Endothelial cell of umbilical vein (primary cell): Measurements from ENCODE around the gene TBX2. TPM values are rescaled to one million over a fixed set of nuclear protein-coding genes. Genes with fewer than 3 reads are reported as not detected.

Source experiments
- BruUV-seq: library from RNA; stranded (reverse); fragments of 400-500 nt; replicated peaks from 2 replicates; lab custom pipeline; 2021; lab: Mats Ljungman, UMichigan
- CTCF ChIA-PET: fragments of 300-600, 350-600 bp; sonication (Branson Sonifier 250); formaldehyde crosslinking; loops from one replicate; lab custom pipeline; 2021; ENCODE audit warnings: antibody characterized with exemption, inconsistent platforms; lab: Charles Lee
- POLR2A ChIA-PET: fragments of 300-600, 350-600 bp; sonication (Branson Sonifier 250); formaldehyde crosslinking; loops from one replicate; lab custom pipeline; 2021; ENCODE audit warnings: antibody characterized with exemption, inconsistent platforms; lab: Charles Lee
- DNase-seq: peaks from one replicate; pipeline ENCODE4 v3.0.0-alpha.2; 2011; ENCODE audit warnings: low read depth, low spot score
- FAIRE-seq: peaks from 2 replicates; lab custom pipeline; 2011; peaks lifted over from hg19 to GRCh38; lab: Jason Lieb, UNC
- H2AFZ ChIP-seq: 2 replicates; pipeline ENCODE4 v1.6.0; 2012; ENCODE audit warnings: low read depth, low read length, control low read depth, inconsistent platforms
- H3K27ac ChIP-seq: 2 replicates; pipeline ENCODE4 v1.5.1; 2011; ENCODE audit warnings: low read depth, mild to moderate bottlenecking, control low read depth, low read length, moderate library complexity; ENCODE audit not compliant: insufficient read depth
- H3K27me3 ChIP-seq, 2 experiments: 2 replicates each; pipeline versions ENCODE4 v1.6.0 to v1.6.1; 2011; ENCODE audit warnings: low read length in 2 of 2, mixed read lengths in 1 of 2; ENCODE audit not compliant: control insufficient read depth in 2 of 2, insufficient read depth in 2 of 2
- H3K36me3 ChIP-seq, 2 experiments: 2 replicates in 1 of 2; 3 replicates in 1 of 2; pipeline ENCODE4 v1.5.1; 2011; ENCODE audit warnings: low read length in 2 of 2, mild to moderate bottlenecking in 1 of 2, moderate library complexity in 1 of 2; ENCODE audit not compliant: control insufficient read depth in 2 of 2, insufficient read depth in 2 of 2; ENCODE audit errors: extremely low read depth in 1 of 2
- H3K4me1 ChIP-seq: 3 replicates; pipeline ENCODE4 v1.5.1; 2011; ENCODE audit warnings: mild to moderate bottlenecking, low read length; ENCODE audit not compliant: control insufficient read depth, insufficient read depth; ENCODE audit errors: extremely low read depth
- H3K4me2 ChIP-seq: 2 replicates; pipeline ENCODE4 v1.6.1; 2011; ENCODE audit warnings: low read length, control low read depth, mixed read lengths; ENCODE audit not compliant: insufficient read depth
- H3K4me3 ChIP-seq, 3 experiments: fragments of 200-600 bp in 1 of 3; sonication (generic), shearing (Covaris generic) in 1 of 3; replicated peaks in 1 of 3; 2 replicates each; pipeline ENCODE4 v1.5.1; 2011 to 2016; ENCODE audit warnings: control low read depth in 3 of 3, low read length in 3 of 3, mild to moderate bottlenecking in 2 of 3, inconsistent platforms in 1 of 3, low read depth in 1 of 3, moderate library complexity in 1 of 3; ENCODE audit not compliant: insufficient read depth in 1 of 3
- H3K79me2 ChIP-seq: 2 replicates; pipeline ENCODE4 v1.6.0; 2012; ENCODE audit warnings: low read length, inconsistent platforms; ENCODE audit not compliant: control insufficient read depth, insufficient read depth
- H3K9ac ChIP-seq: replicated peaks from 2 replicates; pipeline ENCODE3; 2011; ENCODE audit warnings: low read length, control low read depth; ENCODE audit not compliant: insufficient read depth; ENCODE audit errors: extremely low read depth
- H3K9me1 ChIP-seq: replicated peaks from 3 replicates; pipeline ENCODE4 v1.6.0; 2011; ENCODE audit warnings: mild to moderate bottlenecking, low read length; ENCODE audit not compliant: control insufficient read depth, insufficient read depth; ENCODE audit errors: extremely low read depth
- H3K9me3 ChIP-seq: replicated peaks from 2 replicates; pipeline ENCODE4 v1.5.1; 2012; ENCODE audit warnings: low read length, inconsistent platforms; ENCODE audit not compliant: control insufficient read depth, insufficient read depth
- H4K20me1 ChIP-seq: replicated peaks from 2 replicates; pipeline ENCODE3; 2011; ENCODE audit warnings: mild to moderate bottlenecking, low read length; ENCODE audit not compliant: control insufficient read depth, insufficient read depth; ENCODE audit errors: extremely low read depth
- EZH2 ChIP-seq: IDR thresholded peaks from 2 replicates; pipeline ENCODE4 v1.6.1; 2012; ENCODE audit warnings: borderline replicate concordance, low read depth, mild to moderate bottlenecking, moderate library complexity, low read length, inconsistent platforms; ENCODE audit not compliant: severe bottlenecking
- FOS ChIP-seq: IDR thresholded peaks from 2 replicates; pipeline ENCODE4 v1.6.1; 2011; ENCODE audit warnings: mild to moderate bottlenecking, low read length, moderate library complexity, borderline replicate concordance; ENCODE audit not compliant: insufficient read depth
- GATA2 ChIP-seq: IDR thresholded peaks from 2 replicates; pipeline ENCODE4 v1.7.0; 2011; ENCODE audit warnings: low read depth, mild to moderate bottlenecking, moderate library complexity, mixed read lengths, low read length; ENCODE audit not compliant: insufficient read length, insufficient read depth
- JUN ChIP-seq: IDR thresholded peaks from 2 replicates; pipeline ENCODE4 v1.6.1; 2011; ENCODE audit warnings: borderline replicate concordance, low read depth; ENCODE audit not compliant: insufficient read length, insufficient read depth
- MYC ChIP-seq: IDR thresholded peaks from one replicate; pipeline ENCODE4 v1.6.1; 2011; ENCODE audit warnings: mild to moderate bottlenecking, low read depth, low read length
- POLR2A ChIP-seq: IDR thresholded peaks from 2 replicates; pipeline ENCODE4 v1.6.1; 2012; ENCODE audit warnings: low read depth, mild to moderate bottlenecking, control low read depth, low read length
- POLR2AphosphoS5 ChIP-seq: IDR thresholded peaks from 2 replicates; pipeline ENCODE4 v1.6.1; 2012; ENCODE audit warnings: low read depth, mild to moderate bottlenecking, control low read depth, low read length, moderate library complexity; ENCODE audit not compliant: insufficient read depth
- dilution Hi-C: fragments of 300-500 bp; cut with MboI; formaldehyde crosslinking; loops from one replicate; pipeline ENCODE4 v1.15.0; 2019; ENCODE audit warnings: low sequenced_read_pairs; ENCODE audit not compliant: extremely low pct_ligation_motif_present
- intact Hi-C: fragments of 100-400 bp; cut with micrococcal nuclease; formaldehyde crosslinking; loops from one replicate; pipeline ENCODE4 v1.10.0; 2022
- polyA plus RNA-seq, 4 experiments: library from polyadenylated mRNA; depleted of rRNA in 3 of 4; stranded (reverse) in 3 of 4; unstranded in 1 of 4; fragments of >200 nt; gene quantifications; 2 replicates each; pipeline versions ENCODE4 v1.2.1 to v1.2.3, GENCODE V29; 2011 to 2012; ENCODE audit warnings: missing spikeins in 1 of 4
- total RNA-seq: library from RNA; stranded (reverse); gene quantifications from 2 replicates; pipeline ENCODE4 v1.2.3, GENCODE V29; 2021
- TF ChIP-seq, protein P1 (sequence below), 2 donors: IDR thresholded peaks; 1 replicate in 1 of 2; 2 replicates in 1 of 2; pipeline ENCODE4 v1.5.1; 2011; ENCODE audit warnings: low read length in 2 of 2, mild to moderate bottlenecking in 2 of 2, moderate library complexity in 2 of 2, control low read depth in 1 of 2, inconsistent platforms in 1 of 2, low read depth in 1 of 2; ENCODE audit not compliant: insufficient read depth in 1 of 2; ENCODE audit errors: extremely low read depth in 1 of 2
- TF ChIP-seq, protein P2 (sequence below): IDR thresholded peaks from 2 replicates; pipeline ENCODE4 v1.6.1; 2011; ENCODE audit not compliant: insufficient read depth, insufficient read length

The TBX2 gene
- total and polyA plus RNA-seq, 2 donors (not counting 3 experiments of a cell fraction or from before 2014, with no cell fraction given): not detected

DNA sequence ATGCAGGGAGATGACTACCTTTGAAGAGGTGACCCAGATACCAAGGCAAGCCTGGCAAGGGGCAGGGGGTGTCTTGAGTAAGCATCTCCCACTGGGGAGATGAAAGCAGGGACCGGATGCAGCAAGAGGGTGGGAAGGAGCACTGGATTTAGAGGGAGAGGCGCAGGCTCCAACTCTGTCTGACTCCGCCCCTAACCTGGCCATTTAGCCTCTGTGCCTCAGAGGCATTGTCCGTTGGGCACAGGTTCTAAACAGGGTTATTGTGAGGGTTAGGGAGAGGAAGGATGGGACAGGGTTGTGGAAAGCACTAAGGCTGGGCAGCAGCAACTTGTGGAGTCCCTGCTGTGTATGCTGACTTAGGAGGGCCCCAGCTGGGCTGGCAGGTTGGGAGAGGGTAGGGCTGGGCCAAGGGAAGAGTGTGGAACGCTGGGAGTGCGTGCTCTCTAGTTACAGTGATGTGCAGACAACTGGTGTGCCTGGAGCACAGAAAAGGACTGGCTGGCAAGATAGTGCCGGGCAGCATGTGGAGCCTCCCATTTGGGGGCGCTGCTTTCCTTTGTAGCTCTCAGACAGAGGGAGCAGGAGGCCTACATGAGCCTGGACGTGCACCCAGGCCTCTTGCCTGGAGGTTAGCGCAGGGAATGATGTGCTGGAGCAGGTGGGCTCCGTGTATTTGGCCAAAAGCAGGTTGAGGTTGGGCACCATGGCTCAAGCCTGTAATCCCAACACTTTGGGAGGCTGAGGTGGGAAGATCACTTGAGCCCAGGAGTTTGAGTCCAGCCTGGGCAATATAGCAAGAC lies 26.2 kb downstream of the TBX2 start:
- ChIA-PET POLR2A (no interaction called here), CTCF (interaction anchor here (1.7 to 2.9 kb wide), 2 partner anchors 125 to 149 kb away, joined by 4 to 9 read pairs; no protein-coding TSS in a partner anchor)
- TF ChIP-seq POLR2A (no peak), MYC (no peak), POLR2AphosphoS5 (no peak), FOS (no peak), EZH2 (no peak), JUN (no peak), GATA2 (no peak)
- TF ChIP-seq, protein P1, sequence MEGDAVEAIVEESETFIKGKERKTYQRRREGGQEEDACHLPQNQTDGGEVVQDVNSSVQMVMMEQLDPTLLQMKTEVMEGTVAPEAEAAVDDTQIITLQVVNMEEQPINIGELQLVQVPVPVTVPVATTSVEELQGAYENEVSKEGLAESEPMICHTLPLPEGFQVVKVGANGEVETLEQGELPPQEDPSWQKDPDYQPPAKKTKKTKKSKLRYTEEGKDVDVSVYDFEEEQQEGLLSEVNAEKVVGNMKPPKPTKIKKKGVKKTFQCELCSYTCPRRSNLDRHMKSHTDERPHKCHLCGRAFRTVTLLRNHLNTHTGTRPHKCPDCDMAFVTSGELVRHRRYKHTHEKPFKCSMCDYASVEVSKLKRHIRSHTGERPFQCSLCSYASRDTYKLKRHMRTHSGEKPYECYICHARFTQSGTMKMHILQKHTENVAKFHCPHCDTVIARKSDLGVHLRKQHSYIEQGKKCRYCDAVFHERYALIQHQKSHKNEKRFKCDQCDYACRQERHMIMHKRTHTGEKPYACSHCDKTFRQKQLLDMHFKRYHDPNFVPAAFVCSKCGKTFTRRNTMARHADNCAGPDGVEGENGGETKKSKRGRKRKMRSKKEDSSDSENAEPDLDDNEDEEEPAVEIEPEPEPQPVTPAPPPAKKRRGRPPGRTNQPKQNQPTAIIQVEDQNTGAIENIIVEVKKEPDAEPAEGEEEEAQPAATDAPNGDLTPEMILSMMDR (IDR thresholded peaks at IDR 0.05; ENCODE audit: extremely low read depth in 1 of 2, insufficient read depth in 1 of 2, low read depth in 1 of 2, low read length in 2 of 2): no peak
- TF ChIP-seq, protein P2, sequence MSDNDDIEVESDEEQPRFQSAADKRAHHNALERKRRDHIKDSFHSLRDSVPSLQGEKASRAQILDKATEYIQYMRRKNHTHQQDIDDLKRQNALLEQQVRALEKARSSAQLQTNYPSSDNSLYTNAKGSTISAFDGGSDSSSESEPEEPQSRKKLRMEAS: no peak
- H4K20me1 ChIP-seq: no peaks in the 10 kb centered on the region
- intact Hi-C loops: no loop called here
- BruUV-seq: no TSS peak
- H3K27ac ChIP-seq: no peak overlapping the region
- H3K9me1 ChIP-seq: no peaks in the 10 kb centered on the region
- no peak for FAIRE-seq
- peaks cover 7 to 16% of the 10 kb centered on the region in 2 experiments for H3K27me3 ChIP-seq
- dilution Hi-C loops: no loop called here
- no peaks in the 10 kb centered on the region for H3K4me1 ChIP-seq
- H3K9me3 ChIP-seq: no peaks in the 10 kb centered on the region
- H3K4me3 ChIP-seq: no peak overlapping the region
- no peaks in the 10 kb centered on the region for H3K79me2 ChIP-seq
- no peak for DNase-seq
- no peak overlapping the region for H3K4me2 ChIP-seq
- no peak overlapping the region for H2AFZ ChIP-seq
- no peak overlapping the region for H3K9ac ChIP-seq
- H3K36me3 ChIP-seq: no peaks in the 10 kb centered on the region
